NCI-H748 treated with DMSO at 0.1 percent for 48 hours (cell line): ENCODE data around the gene MGAT5.

Experiments
- DNase-seq: peaks from one replicate; lab custom pipeline; 2025; lab: John Stamatoyannopoulos, UW

MGAT5 gene

GRCh38 chr2:134335601-134336000, 81.7 kb downstream of the MGAT5 start:
- DNase-seq, result no peak

- DNase-seq, result no peak
These were observed 82.5 kb downstream of the MGAT5 start for GRCh38 chr2:134336352-134336751.

GRCh38 chr2:134336921-134337320, 83.0 kb downstream of the MGAT5 start:
- no peak for DNase-seq

GRCh38 chr2:134337631-134338030, 83.8 kb downstream of the MGAT5 start:
- DNase-seq, result no peak

GRCh38 chr2:134338208-134338607, 84.3 kb downstream of the MGAT5 start:
- no peak for DNase-seq

- no peak for DNase-seq
These were observed 87.6 kb downstream of the MGAT5 start for GRCh38 chr2:134341476-134341875.

GRCh38 chr2:134344954-134345697, 91.3 kb downstream of the MGAT5 start:
- DNase-seq, result no peak

GRCh38 chr2:134346141-134346540, 92.3 kb downstream of the MGAT5 start:
- DNase-seq, result no peak

GRCh38 chr2:134347756-134348155, 93.9 kb downstream of the MGAT5 start:
- DNase-seq, result no peak

- DNase-seq, result no peak
These were observed 94.4 kb downstream of the MGAT5 start for GRCh38 chr2:134348239-134348638.

GRCh38 chr2:134348760-134349159, 94.9 kb downstream of the MGAT5 start:
- no peak for DNase-seq

GRCh38 chr2:134351016-134351415, 97.1 kb downstream of the MGAT5 start:
- DNase-seq, result no peak

GRCh38 chr2:134351899-134352298, 98.0 kb downstream of the MGAT5 start:
- no peak for DNase-seq

GRCh38 chr2:134352844-134353243, 99.0 kb downstream of the MGAT5 start:
- DNase-seq, result no peak

GRCh38 chr2:134354611-134355010, 100.7 kb downstream of the MGAT5 start:
- DNase-seq, result no peak

GRCh38 chr2:134357814-134358213, 103.9 kb downstream of the MGAT5 start:
- DNase-seq, result no peak

GRCh38 chr2:134359367-134360081, 105.7 kb downstream of the MGAT5 start:
- DNase-seq, result peak; percentile 30

- no peak for DNase-seq
These were observed 107.0 kb downstream of the MGAT5 start for GRCh38 chr2:134360745-134361487.

GRCh38 chr2:134361648-134362047, 107.8 kb downstream of the MGAT5 start:
- no peak for DNase-seq

- DNase-seq, result no peak
These were observed 108.3 kb downstream of the MGAT5 start for GRCh38 chr2:134362152-134362668.

- DNase-seq, result no peak
These were observed 108.9 kb downstream of the MGAT5 start for GRCh38 chr2:134362740-134363139.

GRCh38 chr2:134365356-134365755, 111.5 kb downstream of the MGAT5 start:
- DNase-seq, result no peak

GRCh38 chr2:134366359-134366758, 112.5 kb downstream of the MGAT5 start:
- no peak for DNase-seq
